RPMI8226 (cell line): Measurements from ENCODE around the gene AMZ1.
"Not testable (repeated sequence)": the region's sequence is repeated elsewhere in the genome, so short reads cannot be mapped to it uniquely, and the experiment has no call there.

Experiments
- DNase-seq: peaks from one replicate; pipeline ENCODE4 v3.0.0-alpha.2; 2015

The AMZ1 gene

DNA sequence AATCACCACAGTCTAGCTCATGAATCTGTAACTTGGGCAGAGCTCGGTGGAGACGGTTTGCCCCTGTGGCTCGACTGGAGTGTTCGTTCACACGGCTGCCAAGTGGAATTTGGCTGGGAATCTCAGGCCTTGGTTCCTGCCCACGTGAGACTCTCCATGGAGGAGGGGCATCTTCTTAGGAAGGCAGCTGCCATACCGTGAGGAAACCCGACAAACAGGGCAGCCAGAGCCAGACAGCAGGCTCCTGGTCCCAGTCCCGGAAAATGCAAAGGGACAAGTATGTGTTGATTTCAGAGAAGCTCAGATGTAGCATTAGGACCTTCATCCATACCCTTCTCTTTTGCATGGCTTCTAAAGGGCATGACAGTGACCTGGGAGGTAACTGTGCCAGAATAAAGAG is 26.6 kb downstream of the AMZ1 start:
- no peak for DNase-seq

- peak; percentile 49 for DNase-seq
Measured at GRCh38 chr7:2715341-2716231, 27.6 kb downstream of the AMZ1 start.

GRCh38 chr7:2716488-2716887 is 28.5 kb downstream of the AMZ1 start:
- no peak for DNase-seq

DNA sequence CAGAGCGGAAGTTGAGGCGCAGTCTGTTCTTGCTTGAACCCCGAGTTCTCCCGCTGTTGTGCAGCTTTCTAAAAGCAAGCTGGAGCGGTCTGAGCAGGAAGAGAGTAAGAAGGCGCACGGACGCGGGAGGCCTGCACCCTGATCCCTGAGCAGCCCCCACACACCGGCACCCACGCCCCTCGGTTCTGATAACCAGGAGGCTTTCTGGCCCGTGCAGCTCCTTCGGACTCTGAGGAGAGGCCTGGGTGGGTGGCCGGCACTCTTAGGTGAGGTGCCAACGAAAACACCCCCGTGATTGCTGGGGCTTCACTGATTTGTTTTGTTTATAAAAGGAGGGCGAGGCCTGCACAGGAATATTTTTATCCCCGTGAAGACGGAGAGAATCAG is 28.9 kb downstream of the AMZ1 start:
- DNase-seq: no peak

GRCh38 chr7:2717293-2718261 is 29.6 kb downstream of the AMZ1 start:
- no peak for DNase-seq

GRCh38 chr7:2718296-2718965 is 30.4 kb downstream of the AMZ1 start:
- DNase-seq: no peak

DNA sequence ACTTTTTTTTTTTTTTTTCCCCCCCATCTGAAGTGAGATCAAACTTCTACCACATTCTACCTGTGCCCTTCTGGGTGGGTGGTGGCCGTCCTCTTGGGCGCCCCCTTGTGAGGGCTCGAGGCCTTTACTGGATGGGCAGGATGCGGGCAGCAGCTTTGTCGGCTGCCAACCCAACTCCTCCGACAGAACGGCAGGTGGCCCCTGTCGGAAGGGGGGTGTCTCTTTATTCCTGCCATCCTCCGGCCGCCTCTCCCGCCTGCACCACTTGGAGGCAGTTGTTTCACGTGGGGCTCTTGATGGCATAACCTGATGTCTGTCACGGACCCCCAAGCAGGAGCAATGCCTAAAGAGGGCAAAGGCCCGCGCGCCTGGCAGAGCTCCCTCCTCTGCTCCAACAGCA is 31.0 kb downstream of the AMZ1 start:
- DNase-seq: peak; percentile 42

DNA sequence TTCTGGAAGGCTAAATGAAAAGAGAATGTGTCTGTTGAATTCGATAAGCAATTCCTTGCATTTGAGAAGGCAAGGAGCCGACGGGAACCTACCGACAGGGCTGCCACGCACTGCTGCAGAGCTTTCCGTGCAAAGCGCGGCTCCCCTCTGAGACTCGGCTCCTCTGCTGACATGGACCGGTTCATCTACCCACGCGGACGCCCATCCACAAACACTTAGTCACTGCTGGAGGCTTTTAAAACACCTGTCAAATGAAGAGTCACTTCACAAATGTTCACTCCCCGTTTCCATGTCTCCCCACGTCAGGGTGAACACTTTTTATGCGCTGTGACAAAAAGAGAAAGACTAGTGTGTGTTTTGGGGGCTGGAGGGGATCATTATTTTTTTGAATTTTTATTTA is 32.0 kb downstream of the AMZ1 start:
- DNase-seq: no peak

- DNase-seq: no peak
Measured at GRCh38 chr7:2721842-2722241, 33.8 kb downstream of the AMZ1 start.

DNA sequence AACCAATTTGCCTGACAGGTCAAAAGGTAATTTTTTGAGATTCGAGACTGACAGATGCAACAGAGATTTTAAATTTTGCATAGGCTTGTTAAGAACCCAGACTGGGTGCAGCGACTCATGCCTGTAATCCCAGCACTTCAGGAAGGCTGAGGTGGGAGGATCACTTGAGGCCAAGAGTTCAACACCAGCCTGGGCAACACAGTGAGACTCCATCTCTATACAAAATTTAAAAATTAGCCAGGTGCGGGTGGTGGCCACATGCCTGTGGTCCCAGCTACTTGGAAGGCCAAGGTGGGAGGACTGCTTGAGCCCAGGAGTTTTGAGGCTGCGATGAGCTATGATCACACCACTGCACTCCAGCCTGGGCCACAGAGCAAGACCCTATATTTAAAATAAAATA is 34.6 kb downstream of the AMZ1 start:
- DNase-seq: no peak

DNA sequence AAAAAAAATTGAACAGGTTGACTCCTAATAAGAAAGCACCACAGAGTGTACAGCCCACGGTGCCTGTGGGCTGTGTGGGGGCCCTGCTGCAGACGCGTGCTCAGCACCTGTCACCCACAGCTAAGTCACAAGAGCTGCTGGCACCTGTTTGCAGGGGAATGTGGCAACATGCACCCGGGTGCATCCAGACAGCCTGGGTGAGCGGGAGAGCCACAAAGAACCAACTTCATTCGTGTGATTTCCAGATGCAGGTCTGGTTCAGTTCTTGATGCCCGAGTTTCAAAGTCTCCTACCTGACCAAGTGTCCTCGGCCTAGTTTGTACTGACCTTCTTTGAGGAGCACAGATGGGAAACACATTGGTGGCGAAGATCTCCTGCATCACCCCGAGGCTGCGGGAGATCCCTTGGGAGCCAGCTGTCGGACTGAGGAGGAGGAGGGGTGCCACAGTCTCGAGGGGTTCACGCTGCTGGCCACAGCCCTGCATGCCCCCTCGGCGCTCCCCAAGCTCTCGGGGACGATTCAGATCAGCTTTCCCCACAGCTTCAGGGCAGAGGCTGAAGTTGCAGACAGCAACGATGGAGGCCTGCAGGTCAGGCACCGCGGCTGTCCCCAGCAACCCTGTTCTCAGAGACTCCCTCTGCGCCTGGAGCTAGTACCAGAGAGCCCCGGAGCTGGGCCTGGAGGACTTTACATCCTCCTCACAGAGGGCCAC is 35.3 kb downstream of the AMZ1 start:
- no peak for DNase-seq

DNA sequence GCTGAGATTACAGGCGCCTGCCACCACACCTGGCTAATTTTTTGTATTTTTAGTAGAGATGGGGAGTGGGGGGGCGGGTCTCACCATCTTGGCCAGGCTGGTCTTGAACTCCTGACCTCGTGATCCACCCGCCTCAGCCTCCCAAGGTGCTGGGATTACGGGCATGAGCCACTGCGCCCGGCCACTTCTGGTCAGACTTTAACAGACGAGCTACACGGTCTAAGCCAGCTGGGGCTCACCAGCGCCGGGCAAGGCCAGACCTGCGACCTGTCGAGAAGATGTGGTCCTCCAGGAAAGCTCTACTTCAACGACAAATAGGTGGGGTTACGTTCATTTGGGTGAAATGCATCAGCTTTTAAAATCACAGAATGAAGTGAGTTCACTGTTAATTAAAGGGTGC is 36.0 kb downstream of the AMZ1 start:
- DNase-seq: not testable (repeated sequence)

- DNase-seq: no peak
Measured at GRCh38 chr7:2724453-2725177, 36.6 kb downstream of the AMZ1 start.

DNA sequence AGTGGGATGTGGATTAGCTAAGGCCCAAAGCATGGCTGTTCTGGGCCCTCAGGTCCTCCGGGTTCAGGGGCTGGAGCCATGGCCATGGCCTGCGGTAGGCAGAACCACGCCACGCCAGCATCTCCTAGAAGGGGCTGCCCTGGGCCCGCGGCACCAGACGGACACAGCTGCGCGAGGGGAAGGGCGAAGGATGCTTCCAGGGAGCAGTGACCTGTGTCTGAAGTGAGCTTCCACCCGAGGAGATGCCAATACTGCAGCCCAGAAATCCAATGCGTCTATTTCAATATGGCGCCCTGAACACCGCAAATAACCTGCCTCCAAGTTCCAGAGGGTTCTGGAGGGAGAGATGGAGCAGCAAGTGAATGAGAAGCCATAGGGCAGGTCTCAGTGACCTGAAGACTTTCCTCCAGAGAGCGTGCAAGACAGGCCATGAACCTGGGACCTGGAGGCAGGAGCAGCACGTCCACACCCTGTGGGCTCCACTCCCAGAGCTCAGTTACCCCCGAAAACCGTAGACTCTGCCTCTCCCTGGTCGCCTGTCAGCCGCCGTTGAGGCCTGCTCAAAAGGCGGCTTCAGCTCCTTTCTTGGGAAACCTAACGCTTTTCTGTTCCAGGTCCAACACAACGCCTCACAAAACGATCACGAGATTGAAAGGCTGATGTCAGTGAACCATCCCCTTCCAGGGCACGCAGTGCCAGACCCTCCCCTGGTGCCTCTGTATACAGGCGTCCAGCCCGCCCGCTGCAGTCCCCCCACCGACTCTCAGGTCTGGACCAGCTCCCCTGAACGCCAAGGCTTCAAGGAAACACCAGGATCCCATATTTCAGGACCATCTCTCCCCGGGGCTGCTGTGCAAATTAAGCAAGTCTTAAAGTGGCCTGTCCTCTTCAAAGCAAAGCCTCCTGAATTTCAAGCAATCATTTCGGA is 37.4 kb downstream of the AMZ1 start:
- DNase-seq: no peak

GRCh38 chr7:2726316-2727018 is 38.5 kb downstream of the AMZ1 start:
- no peak for DNase-seq

DNA sequence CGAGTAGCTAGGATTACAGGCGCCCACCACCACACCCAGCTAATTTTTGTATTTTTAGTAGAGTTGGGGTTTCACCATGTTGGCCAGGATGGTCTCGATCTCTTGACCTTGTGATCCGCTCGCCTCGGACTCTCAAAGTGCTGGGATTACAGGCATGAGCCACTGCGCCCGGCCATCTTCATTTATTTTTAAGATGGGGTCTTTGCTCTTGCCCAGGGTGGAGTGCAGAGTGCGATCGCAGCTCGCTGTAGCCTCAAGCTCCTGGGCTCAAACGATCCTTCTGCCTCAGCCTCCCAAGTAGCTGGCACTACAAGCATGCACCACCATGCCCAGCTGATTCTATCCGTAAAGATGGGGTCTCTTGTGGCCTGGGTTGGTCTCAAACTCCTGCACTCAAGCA is 39.2 kb downstream of the AMZ1 start:
- not testable (repeated sequence) for DNase-seq

GRCh38 chr7:2728316-2729030 is 40.5 kb downstream of the AMZ1 start:
- no peak for DNase-seq

DNA sequence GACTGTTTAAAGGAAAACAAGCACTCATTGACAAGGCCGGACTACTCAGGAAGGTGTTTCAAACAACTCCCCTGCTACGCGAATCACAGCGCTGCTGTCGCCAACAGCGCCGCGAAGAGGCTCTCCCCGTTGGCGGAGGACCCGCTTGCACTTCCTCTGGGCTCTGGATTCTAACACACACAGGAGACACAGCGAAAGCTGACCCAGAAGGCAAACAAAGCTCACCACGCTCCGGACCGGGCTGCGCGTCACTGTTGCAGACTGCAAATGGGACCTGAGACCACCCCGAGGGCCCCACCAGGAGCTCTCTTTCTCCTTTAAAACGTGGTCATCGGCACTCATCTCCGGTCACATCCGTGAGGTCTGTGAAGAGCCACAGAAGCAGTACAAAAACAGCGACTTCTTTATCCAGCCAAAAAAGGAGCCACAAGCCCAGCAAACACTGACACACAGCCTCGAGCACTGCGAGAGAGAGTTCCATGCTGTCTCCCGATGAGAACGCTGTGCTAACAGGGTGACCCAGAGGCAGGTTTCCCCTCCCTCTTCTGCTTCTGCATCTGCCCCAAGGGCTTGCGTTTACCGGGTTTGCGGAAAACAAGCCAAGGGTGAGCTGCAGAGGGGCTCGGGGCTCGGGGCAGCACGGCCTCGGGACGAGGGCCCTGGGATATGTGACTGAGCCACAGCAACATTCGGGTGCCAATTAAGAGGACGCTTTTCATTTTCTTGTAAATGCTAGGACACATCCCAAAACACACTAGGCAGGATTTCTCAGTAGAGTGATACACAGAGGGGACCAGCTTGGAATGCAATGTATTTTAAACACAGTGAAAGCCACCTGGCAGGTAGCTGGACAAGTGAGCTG is 41.3 kb downstream of the AMZ1 start:
- DNase-seq: no peak
